ENCODE data around the gene PTH1R. TPM values are rescaled to one million over a fixed set of nuclear protein-coding genes. Genes with fewer than 3 reads are reported as not detected.

The PTH1R gene
- total RNA-seq, 4 donors from 2014 or later = 0.40 to 1.9 (median 1.5) TPM

GRCh38 chr3:46843508-46843907, 34.0 kb upstream of the PTH1R start:
- H3K9me3 ChIP-seq = peaks cover 0 to 32% (median 21%) of the 10 kb centered on the region in 3 donors
- WGBS, 2 donors = 88 to 97% methylated on average over 3 of the region's 3 CpGs
- TF ChIP-seq CTCF (IDR thresholded peaks at IDR 0.05) (no peak), POLR2A (IDR thresholded peaks at IDR 0.05) (no peak)
- DNase-seq = no peak
- no peak overlapping the region for H3K27ac ChIP-seq
- H3K27me3 ChIP-seq = peaks cover 0 to 4% (median 0%) of the 10 kb centered on the region in 4 donors
- H3K4me1 ChIP-seq = peaks cover 12 to 24% (median 15%) of the 10 kb centered on the region in 3 donors
- H3K36me3 ChIP-seq = no peaks in the 10 kb centered on the region
- H3K4me3 ChIP-seq = no peak overlapping the region
- intact Hi-C loops (cut with DNase I) = no loop called here

GRCh38 chr3:46844397-46844796, 33.1 kb upstream of the PTH1R start:
- peaks cover 0 to 4% (median 0%) of the 10 kb centered on the region in 4 donors for H3K27me3 ChIP-seq
- DNase-seq = no peak
- H3K27ac ChIP-seq = peak overlapping the region in 2 of 4 donors; percentile 75 to 83
- peaks cover 0 to 24% (median 21%) of the 10 kb centered on the region in 3 donors for H3K9me3 ChIP-seq
- no peak overlapping the region for H3K4me3 ChIP-seq
- intact Hi-C loops (cut with DNase I) = no loop called here
- TF ChIP-seq CTCF (IDR thresholded peaks at IDR 0.05) = no peak
- TF ChIP-seq POLR2A (IDR thresholded peaks at IDR 0.05) = no peak
- no peaks in the 10 kb centered on the region for H3K36me3 ChIP-seq
- WGBS, 2 donors = 67 to 88% methylated on average over 3 of the region's 3 CpGs
- peaks cover 12 to 24% (median 15%) of the 10 kb centered on the region in 3 donors for H3K4me1 ChIP-seq

GRCh38 chr3:46844881-46845312, 32.6 kb upstream of the PTH1R start:
- intact Hi-C loops (cut with DNase I) = no loop called here
- whole genome bisulfite sequencing, 2 donors = 43 to 91% methylated on average over 1 to 8 of the region's 11 CpGs
- H3K4me3 ChIP-seq = peak overlapping the region in 3 of 4 donors; percentile 48 to 75 (median 57)
- no peaks in the 10 kb centered on the region for H3K36me3 ChIP-seq
- TF ChIP-seq POLR2A (IDR thresholded peaks at IDR 0.05) = no peak
- no peak for TF ChIP-seq CTCF (IDR thresholded peaks at IDR 0.05)
- peaks cover 12 to 24% (median 15%) of the 10 kb centered on the region in 3 donors for H3K4me1 ChIP-seq
- no peak for DNase-seq
- H3K27me3 ChIP-seq = peaks cover 0 to 4% (median 0%) of the 10 kb centered on the region in 4 donors
- peak overlapping the region in 3 of 4 donors; percentile 75 to 84 (median 83) for H3K27ac ChIP-seq
- H3K9me3 ChIP-seq = peaks cover 0 to 21% (median 20%) of the 10 kb centered on the region in 3 donors

DNA sequence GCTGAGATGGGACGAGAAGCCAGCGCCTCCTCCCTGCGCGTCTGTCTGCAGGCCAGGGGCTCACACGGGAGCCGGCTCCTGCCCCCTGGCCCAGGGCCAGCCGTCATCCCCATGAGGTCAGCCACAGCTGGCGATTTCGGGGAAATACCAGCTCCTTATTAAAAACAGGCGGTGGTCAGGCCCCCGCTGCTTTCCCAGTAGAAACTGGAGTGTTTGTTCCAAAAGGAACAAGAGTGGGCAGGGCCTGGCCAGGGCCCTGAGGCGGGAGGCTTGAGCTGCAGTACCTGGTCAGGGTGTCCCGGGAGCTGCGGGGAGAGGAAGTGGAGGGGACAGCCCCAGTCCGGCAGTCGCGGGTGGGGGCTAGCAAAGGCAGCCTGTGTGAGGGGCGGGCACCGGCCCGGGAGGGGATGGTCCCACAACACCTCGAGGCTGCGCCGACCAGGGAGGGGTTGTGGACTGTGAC, 32.1 kb upstream of the PTH1R start:
- DNase-seq = no peak
- WGBS, 2 donors = 0% methylated on average over 2 to 13 of the region's 23 CpGs
- intact Hi-C loops (cut with DNase I) = no loop called here
- Histone ChIP-seq H3K4me3 (peak overlapping the region; percentile 24 to 75 (median 52)), H3K27me3 (peaks cover 0 to 4% (median 0%) of the 10 kb centered on the region in 4 donors), H3K36me3 (no peaks in the 10 kb centered on the region), H3K9me3 (peaks cover 0 to 17% (median 14%) of the 10 kb centered on the region in 3 donors), H3K4me1 (peaks cover 12 to 24% (median 15%) of the 10 kb centered on the region in 3 donors), H3K27ac (peak overlapping the region; percentile 33 to 84 (median 79))
- TF ChIP-seq CTCF (IDR thresholded peaks at IDR 0.05) = no peak
- TF ChIP-seq POLR2A (IDR thresholded peaks at IDR 0.05) = no peak

DNA sequence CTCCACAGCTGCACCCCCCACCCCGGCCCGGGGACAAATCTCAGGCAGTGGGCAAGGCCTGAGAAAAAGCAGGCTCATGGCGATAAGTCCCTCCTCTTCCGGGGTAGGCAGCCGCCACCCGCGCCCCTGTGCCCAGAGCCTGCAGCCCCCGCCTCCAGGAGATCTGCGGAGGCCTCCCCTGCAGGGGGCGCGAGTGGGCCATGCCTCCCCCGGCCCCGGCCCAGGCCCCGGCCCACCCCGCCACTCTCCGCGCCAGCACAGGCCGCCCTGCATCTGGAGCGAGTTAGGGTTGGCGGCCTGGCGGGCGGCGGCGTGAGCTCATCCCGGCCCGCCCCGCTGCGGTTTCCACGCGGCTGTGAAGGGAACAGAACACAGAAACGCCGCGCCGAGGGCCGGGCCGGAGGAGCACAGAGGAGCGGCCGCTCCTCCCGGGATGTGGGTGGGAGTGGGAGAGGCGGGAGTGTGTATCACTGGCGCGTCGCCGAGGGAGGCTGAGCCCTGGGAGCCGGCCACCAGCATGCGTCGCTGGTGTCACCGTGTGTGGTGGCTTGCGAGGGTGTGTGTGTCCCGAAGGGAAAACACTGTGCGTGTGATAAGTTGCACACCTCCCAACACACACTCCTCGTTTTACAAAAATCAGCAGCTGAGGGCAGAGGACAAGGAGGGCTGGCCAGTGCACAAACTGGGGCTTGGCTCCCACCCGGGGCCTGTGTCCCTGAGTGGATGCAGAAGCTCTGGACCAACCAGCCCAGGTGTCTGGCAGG, 31.5 kb upstream of the PTH1R start:
- Histone ChIP-seq H3K9me3 (peaks cover 0 to 11% (median 8%) of the 10 kb centered on the region in 3 donors), H3K36me3 (no peaks in the 10 kb centered on the region), H3K4me1 (peaks cover 12 to 24% (median 15%) of the 10 kb centered on the region in 3 donors), H3K27ac (peak overlapping the region; percentile 33 to 84 (median 79)), H3K27me3 (peaks cover 0 to 4% (median 0%) of the 10 kb centered on the region in 4 donors), H3K4me3 (peak overlapping the region; percentile 24 to 75 (median 52))
- DNase-seq = no peak
- intact Hi-C loops (cut with DNase I) = no loop called here
- TF ChIP-seq POLR2A (IDR thresholded peaks at IDR 0.05) (no peak), CTCF (IDR thresholded peaks at IDR 0.05) (peak; percentile 32 to 42 (median 34))
- 1 to 2% methylated on average over 8 to 14 of the region's 53 CpGs for WGBS, 2 donors

Measured in esophagus squamous epithelium (tissue), 5 donors.